ENCODE measurements around the gene PLEKHG4.

GRCh38 chr16:67310561-67310960, 31.2 kb downstream of the PLEKHG4 start:
- TF ChIP-seq CTCF (IDR thresholded peaks at IDR 0.05; ENCODE audit: insufficient read depth, low read length, poor library complexity, severe bottlenecking) = no peak
- TF ChIP-seq EZH2phosphoT487 (conservative IDR thresholded peaks at IDR 0.05; ENCODE audit: low read length) = no peak
